HTR-8/SVneo (cell line): ENCODE results near the gene MAP3K19.
"Not testable (repeated sequence)": the region's sequence is repeated elsewhere in the genome, so short reads cannot be mapped to it uniquely, and the experiment has no call there.

Experiments used
- DNase-seq: peaks from one replicate; pipeline ENCODE4 v3.0.0; 2011; ENCODE audit warnings: low spot score, mixed read lengths; ENCODE audit not compliant: insufficient read length
- FAIRE-seq: peaks from 2 replicates; lab custom pipeline; 2011; peaks lifted over from hg19 to GRCh38; lab: Jason Lieb, UNC

The MAP3K19 gene

GRCh38 chr2:135047300-135047699, at the start of gene MAP3K19:
TSS of gene MAP3K19 (minus strand) at chr2:135047447. CDS start at chr2:135024647, 22,800 bp downstream.
- FAIRE-seq (no peak), DNase-seq (no peak)

GRCh38 chr2:135096665-135097446, 49.6 kb upstream of the MAP3K19 start:
- no peak for FAIRE-seq
- no peak for DNase-seq

GRCh38 chr2:135095591-135095990, 48.3 kb upstream of the MAP3K19 start:
- DNase-seq, result no peak
- no peak for FAIRE-seq

GRCh38 chr2:135094508-135094907, 47.3 kb upstream of the MAP3K19 start:
- no peak for DNase-seq
- no peak for FAIRE-seq

- no peak for FAIRE-seq
- DNase-seq, result no peak
These were observed 46.6 kb upstream of the MAP3K19 start for GRCh38 chr2:135093670-135094330.

GRCh38 chr2:135093193-135093592, 45.9 kb upstream of the MAP3K19 start:
- no peak for DNase-seq
- FAIRE-seq, result no peak

- no peak for FAIRE-seq
- no peak for DNase-seq
These were observed 44.4 kb upstream of the MAP3K19 start for GRCh38 chr2:135091681-135092080.

GRCh38 chr2:135089597-135089996, 42.4 kb upstream of the MAP3K19 start:
- not testable (repeated sequence) for DNase-seq, FAIRE-seq

- FAIRE-seq, result no peak
- DNase-seq, result no peak
These were observed 39.0 kb upstream of the MAP3K19 start for GRCh38 chr2:135086222-135086621.

GRCh38 chr2:135078417-135078816, 31.2 kb upstream of the MAP3K19 start:
- no peak for FAIRE-seq
- DNase-seq, result no peak

- FAIRE-seq, result no peak
- no peak for DNase-seq
These were observed 29.3 kb upstream of the MAP3K19 start for GRCh38 chr2:135076556-135076955.

- DNase-seq, result no peak
- no peak for FAIRE-seq
These were observed 27.0 kb upstream of the MAP3K19 start for GRCh38 chr2:135074216-135074615.

GRCh38 chr2:135072125-135072997, 25.1 kb upstream of the MAP3K19 start:
- FAIRE-seq (no peak), DNase-seq (no peak)

- DNase-seq (no peak), FAIRE-seq (no peak)
These were observed 19.5 kb upstream of the MAP3K19 start for GRCh38 chr2:135066710-135067109.

- DNase-seq (no peak), FAIRE-seq (no peak)
These were observed 16.9 kb upstream of the MAP3K19 start for GRCh38 chr2:135064149-135064548.

GRCh38 chr2:135063210-135063609, 16.0 kb upstream of the MAP3K19 start:
- FAIRE-seq (no peak), DNase-seq (no peak)

- FAIRE-seq (no peak), DNase-seq (no peak)
These were observed 12.3 kb upstream of the MAP3K19 start for GRCh38 chr2:135059577-135059976.

GRCh38 chr2:135056790-135057189, 9.5 kb upstream of the MAP3K19 start:
- no peak for FAIRE-seq
- DNase-seq, result no peak

- no peak for DNase-seq
- no peak for FAIRE-seq
These were observed 8.0 kb upstream of the MAP3K19 start for GRCh38 chr2:135055182-135055786.

GRCh38 chr2:135052997-135053474, 5.8 kb upstream of the MAP3K19 start:
- FAIRE-seq (no peak), DNase-seq (no peak)
